Right lobe of liver (tissue), 6 donors: ENCODE data around the gene PPP2R3C. TPM values are rescaled to one million over a fixed set of nuclear protein-coding genes. Genes with fewer than 3 reads are reported as not detected.
"Not testable (repeated sequence)": the region's sequence is repeated elsewhere in the genome, so short reads cannot be mapped to it uniquely, and the experiment has no call there.

Experiments used
- ATAC-seq, 4 donors: fragments of 200-7000 bp; cut with Tn5 transposase; one replicate each; pipeline ENCODE4 v1.9.1; 2020; ENCODE audit warnings: mild to moderate bottlenecking in 4 of 4, moderate library complexity in 4 of 4
- DNase-seq, 3 donors: peaks; one replicate each; pipeline ENCODE4 v3.0.0-alpha.2; 2020
- H3K27ac ChIP-seq, 3 donors: fragments of 200-600 bp; one replicate each; pipeline ENCODE4 v1.8.0; 2022
- H3K27me3 ChIP-seq, 2 donors: fragments of 200-600 bp; one replicate each; pipeline ENCODE4 v1.8.0; 2022
- H3K36me3 ChIP-seq, 4 donors: fragments of 200-600 bp; sonication (generic) in 1 of 4; one replicate each; pipeline versions ENCODE4 v1.5.1 to v1.8.0; 2017 to 2022; ENCODE audit warnings: control low read depth in 1 of 4
- H3K4me1 ChIP-seq, 4 donors: fragments of 200-600 bp; sonication (generic) in 1 of 4; one replicate each; pipeline versions ENCODE4 v1.5.1 to v1.8.0; 2017 to 2022; ENCODE audit warnings: control low read depth in 1 of 4
- H3K4me3 ChIP-seq, 3 donors: fragments of 200-600 bp; one replicate each; pipeline ENCODE4 v1.8.0; 2022
- H3K9me3 ChIP-seq, 4 donors: fragments of 200-600 bp; sonication (generic) in 1 of 4; one replicate each; pipeline versions ENCODE4 v1.5.1 to v1.8.0; 2017 to 2022; ENCODE audit warnings: control low read depth in 1 of 4
- POLR2A ChIP-seq: fragments of 450-650 bp; IDR thresholded peaks from one replicate; pipeline ENCODE4 v1.6.1; 2017; ENCODE audit warnings: antibody characterized with exemption, mild to moderate bottlenecking
- whole genome bisulfite sequencing: methylation state at CpG from one replicate; pipeline ENCODE4 v1.1.6; 2018; ENCODE audit warnings: low coverage, low lambda C conversion rate; ENCODE audit not compliant: insufficient coverage; ENCODE audit errors: missing lambda C conversion rate; 5-methylcytosine and 5-hydroxymethylcytosine counted together
- intact Hi-C, 2 donors: fragments of 100-400 bp; cut with DNase I; formaldehyde crosslinking; loops; one replicate each; pipeline versions ENCODE4 v1.11.2 to v1.14.1; 2022
- total RNA-seq, 6 experiments: library from RNA; depleted of rRNA in 2 of 6; stranded (reverse); fragments of >200 nt in 2 of 6; fragmentation: NEBNext Ultra II Directional in 3 of 6; extraction: Animal tissue kit (Norgen Biotek cat#: 25700) in 3 of 6; gene quantifications; one replicate each; pipeline versions ENCODE4 v1.1.0 to v1.2.4, GENCODE V29; 2016 to 2023
- TF ChIP-seq, protein P1 (sequence below), 4 donors: fragments of 200-600 bp in 3 of 4; fragments of 450-650 bp in 1 of 4; IDR thresholded peaks; one replicate each; pipeline versions ENCODE4 v1.5.1 to v1.8.0; 2016 to 2022; ENCODE audit warnings: antibody characterized with exemption in 4 of 4, mild to moderate bottlenecking in 2 of 4
- donor health status: DM: no; HTN: yes; CAD: no.
- donor health status: DM: no; HTN: no; CAD: no.
- donor health status: DM: no; HTN: no; CAD: no.
- donor health status: DM: no; HTN: yes; CAD: no.
- donor health status: DM: no; HTN: yes; CAD: no.

Gene PPP2R3C
- total RNA-seq, 6 experiments from 2014 or later, result 6.8 to 15.6 (median 9.4) TPM

DNA sequence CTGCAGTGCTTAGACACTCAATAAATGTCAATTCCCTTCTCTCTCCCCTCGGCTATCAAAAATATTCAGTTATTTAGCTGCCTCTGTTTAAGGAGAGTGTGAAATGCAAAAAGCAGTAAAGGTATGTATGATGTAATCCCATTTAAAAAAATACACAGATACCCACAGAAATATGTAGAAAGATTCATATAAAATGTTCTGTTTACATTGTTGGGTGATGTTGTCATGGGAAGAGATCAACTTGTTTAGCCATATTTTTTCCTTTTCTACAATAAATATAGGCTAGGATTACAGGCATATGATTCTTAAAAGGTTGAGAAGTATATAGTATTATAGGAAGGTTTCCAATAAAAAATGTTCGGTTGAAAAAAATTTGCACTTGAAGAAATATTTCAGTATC, 7.8 kb downstream of the PPP2R3C start:
- H3K36me3 ChIP-seq, result peaks cover 0 to 17% (median 10%) of the 10 kb centered on the region in 4 donors
- no peak overlapping the region for H3K4me3 ChIP-seq
- no peak overlapping the region for H3K27ac ChIP-seq
- no peaks in the 10 kb centered on the region for H3K9me3 ChIP-seq
- TF ChIP-seq POLR2A, result no peak
- TF ChIP-seq, protein P1, sequence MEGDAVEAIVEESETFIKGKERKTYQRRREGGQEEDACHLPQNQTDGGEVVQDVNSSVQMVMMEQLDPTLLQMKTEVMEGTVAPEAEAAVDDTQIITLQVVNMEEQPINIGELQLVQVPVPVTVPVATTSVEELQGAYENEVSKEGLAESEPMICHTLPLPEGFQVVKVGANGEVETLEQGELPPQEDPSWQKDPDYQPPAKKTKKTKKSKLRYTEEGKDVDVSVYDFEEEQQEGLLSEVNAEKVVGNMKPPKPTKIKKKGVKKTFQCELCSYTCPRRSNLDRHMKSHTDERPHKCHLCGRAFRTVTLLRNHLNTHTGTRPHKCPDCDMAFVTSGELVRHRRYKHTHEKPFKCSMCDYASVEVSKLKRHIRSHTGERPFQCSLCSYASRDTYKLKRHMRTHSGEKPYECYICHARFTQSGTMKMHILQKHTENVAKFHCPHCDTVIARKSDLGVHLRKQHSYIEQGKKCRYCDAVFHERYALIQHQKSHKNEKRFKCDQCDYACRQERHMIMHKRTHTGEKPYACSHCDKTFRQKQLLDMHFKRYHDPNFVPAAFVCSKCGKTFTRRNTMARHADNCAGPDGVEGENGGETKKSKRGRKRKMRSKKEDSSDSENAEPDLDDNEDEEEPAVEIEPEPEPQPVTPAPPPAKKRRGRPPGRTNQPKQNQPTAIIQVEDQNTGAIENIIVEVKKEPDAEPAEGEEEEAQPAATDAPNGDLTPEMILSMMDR (IDR thresholded peaks at IDR 0.05), result no peak
- H3K27me3 ChIP-seq, result no peaks in the 10 kb centered on the region
- ATAC-seq (no peak), DNase-seq (no peak)
- peaks cover 0 to 12% (median 0%) of the 10 kb centered on the region in 4 donors for H3K4me1 ChIP-seq
- intact Hi-C loops, result no loop called here
- WGBS, result 75% methylated on average over 2 of the region's 2 CpGs

DNA sequence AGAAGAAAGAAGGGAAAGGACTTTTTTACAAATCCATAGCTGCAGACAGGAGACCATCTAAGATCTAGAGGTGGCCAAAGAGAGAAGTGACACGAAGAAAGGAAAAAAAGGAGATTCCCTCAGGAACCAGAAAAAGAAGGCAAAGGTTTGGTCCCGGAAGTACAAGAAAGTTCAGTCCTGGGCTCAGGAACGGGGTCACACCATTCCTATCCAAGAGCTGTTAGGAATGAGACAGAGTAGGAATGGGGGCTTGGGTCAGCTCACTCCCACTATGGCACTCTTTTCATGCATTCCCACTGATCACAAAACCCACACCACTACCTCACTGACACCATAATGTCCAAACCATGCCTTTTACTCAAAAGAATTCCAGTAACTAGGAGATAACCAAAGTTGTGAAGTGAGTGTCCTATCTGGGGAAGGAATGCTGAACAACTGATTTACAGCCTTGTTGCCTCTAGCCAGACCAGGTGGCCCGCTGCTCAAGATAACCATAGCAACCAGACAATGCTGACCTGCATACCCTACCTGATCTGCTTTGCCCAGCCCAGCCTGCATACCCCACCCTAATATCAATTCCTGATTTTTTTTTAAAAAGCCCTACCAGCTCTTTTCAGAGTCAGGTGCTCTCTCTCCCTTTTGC, 8.4 kb downstream of the PPP2R3C start:
- Histone ChIP-seq H3K9me3 (no peaks in the 10 kb centered on the region), H3K27me3 (no peaks in the 10 kb centered on the region), H3K4me1 (peaks cover 0 to 12% (median 0%) of the 10 kb centered on the region in 4 donors), H3K27ac (no peak overlapping the region), H3K36me3 (peaks cover 0 to 23% (median 10%) of the 10 kb centered on the region in 4 donors), H3K4me3 (no peak overlapping the region)
- no peak for ATAC-seq
- DNase-seq, result no peak
- WGBS, result 100% methylated on average over 2 of the region's 4 CpGs
- intact Hi-C loops, result no loop called here
- TF ChIP-seq POLR2A, result no peak
- TF ChIP-seq, protein P1 (IDR thresholded peaks at IDR 0.05), result no peak

DNA sequence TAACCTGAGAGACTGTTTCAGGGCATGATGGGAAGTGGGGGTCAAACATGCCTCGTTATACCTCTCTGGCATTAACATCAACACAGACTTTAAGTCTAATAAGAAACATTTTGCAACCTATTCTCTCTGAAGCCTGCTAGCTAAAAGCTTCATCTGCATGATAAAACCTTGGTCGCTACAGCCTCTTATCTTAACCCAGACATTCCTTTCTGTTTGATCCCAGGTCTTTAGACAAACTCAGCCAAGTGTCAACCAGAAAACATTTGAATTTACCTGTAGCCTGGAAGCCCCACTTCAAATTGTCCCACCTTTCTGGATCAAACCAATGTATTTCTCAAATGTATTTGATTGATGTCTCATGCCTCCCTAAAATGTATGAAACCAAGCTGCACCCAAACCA, 9.1 kb downstream of the PPP2R3C start:
- Histone ChIP-seq H3K4me3 (no peak overlapping the region), H3K4me1 (peaks cover 0 to 10% (median 0%) of the 10 kb centered on the region in 4 donors), H3K27ac (no peak overlapping the region), H3K27me3 (no peaks in the 10 kb centered on the region), H3K36me3 (peaks cover 0 to 31% (median 13%) of the 10 kb centered on the region in 4 donors), H3K9me3 (no peaks in the 10 kb centered on the region)
- 84% methylated on average over 2 of the region's 2 CpGs for WGBS
- TF ChIP-seq POLR2A, result no peak
- TF ChIP-seq, protein P1 (IDR thresholded peaks at IDR 0.05), result no peak
- intact Hi-C loops, result no loop called here
- DNase-seq (no peak), ATAC-seq (no peak)

DNA sequence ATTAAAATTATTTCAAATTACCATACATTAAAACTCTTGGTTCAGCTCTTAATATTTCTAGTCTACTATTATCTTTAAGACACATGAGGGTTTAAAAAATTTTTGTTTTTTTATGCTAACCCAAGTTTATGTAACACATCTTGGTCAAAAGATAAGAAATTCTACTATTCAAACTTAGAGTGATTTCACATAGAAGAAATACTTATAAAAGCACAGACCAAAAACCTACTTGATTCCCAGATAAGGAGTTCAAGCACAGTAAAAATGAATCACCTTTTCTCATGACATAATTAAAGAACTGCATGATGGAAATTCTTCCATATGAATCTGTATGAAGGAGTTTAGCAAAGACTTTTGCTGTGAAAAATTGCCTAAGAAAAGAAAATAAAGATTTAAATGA, 13.9 kb downstream of the PPP2R3C start:
- TF ChIP-seq, protein P1 (IDR thresholded peaks at IDR 0.05), result no peak
- no peak for TF ChIP-seq POLR2A
- no peak for DNase-seq
- H3K36me3 ChIP-seq, result peaks cover 0 to 56% (median 13%) of the 10 kb centered on the region in 4 donors
- H3K27me3 ChIP-seq, result no peaks in the 10 kb centered on the region
- intact Hi-C loops, result no loop called here
- no peak overlapping the region for H3K4me3 ChIP-seq
- H3K9me3 ChIP-seq, result no peaks in the 10 kb centered on the region
- H3K27ac ChIP-seq, result no peak overlapping the region
- no peaks in the 10 kb centered on the region for H3K4me1 ChIP-seq
- no peak for ATAC-seq

DNA sequence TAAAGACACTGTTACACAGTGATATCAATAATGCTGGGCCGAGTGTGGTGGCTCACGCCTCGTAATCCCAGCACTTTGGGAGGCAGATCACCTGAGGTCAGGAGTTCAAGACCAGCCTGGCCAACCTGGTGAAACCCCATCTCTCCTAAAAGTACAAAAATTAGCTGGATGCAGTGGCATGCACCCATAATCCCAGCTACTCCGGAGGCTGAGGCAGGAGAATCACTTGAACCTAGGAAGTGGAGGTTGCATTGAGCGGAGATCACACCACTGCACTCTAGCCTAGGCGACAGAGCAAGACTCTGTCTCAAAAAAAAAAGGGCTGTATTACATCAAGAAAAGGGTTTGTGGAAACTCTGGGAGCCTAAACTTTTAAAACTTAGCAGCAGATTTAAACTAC, 27.1 kb downstream of the PPP2R3C start:
- DNase-seq, H3K4me3 ChIP-seq, H3K4me1 ChIP-seq, H3K27ac ChIP-seq, H3K27me3 ChIP-seq, ATAC-seq, H3K9me3 ChIP-seq, intact Hi-C loops: not testable (repeated sequence)
- peaks cover 0 to 46% (median 6%) of the 10 kb centered on the region in 4 donors for H3K36me3 ChIP-seq
- WGBS, result 93% methylated on average over 3 of the region's 6 CpGs
